ENCODE results near the gene EFCC1. TPM values are rescaled to one million over a fixed set of nuclear protein-coding genes. Genes with fewer than 3 reads are reported as not detected.

EFCC1 gene
- total RNA-seq, 1 experiment from 2014 or later, result 1.0 TPM

DNA sequence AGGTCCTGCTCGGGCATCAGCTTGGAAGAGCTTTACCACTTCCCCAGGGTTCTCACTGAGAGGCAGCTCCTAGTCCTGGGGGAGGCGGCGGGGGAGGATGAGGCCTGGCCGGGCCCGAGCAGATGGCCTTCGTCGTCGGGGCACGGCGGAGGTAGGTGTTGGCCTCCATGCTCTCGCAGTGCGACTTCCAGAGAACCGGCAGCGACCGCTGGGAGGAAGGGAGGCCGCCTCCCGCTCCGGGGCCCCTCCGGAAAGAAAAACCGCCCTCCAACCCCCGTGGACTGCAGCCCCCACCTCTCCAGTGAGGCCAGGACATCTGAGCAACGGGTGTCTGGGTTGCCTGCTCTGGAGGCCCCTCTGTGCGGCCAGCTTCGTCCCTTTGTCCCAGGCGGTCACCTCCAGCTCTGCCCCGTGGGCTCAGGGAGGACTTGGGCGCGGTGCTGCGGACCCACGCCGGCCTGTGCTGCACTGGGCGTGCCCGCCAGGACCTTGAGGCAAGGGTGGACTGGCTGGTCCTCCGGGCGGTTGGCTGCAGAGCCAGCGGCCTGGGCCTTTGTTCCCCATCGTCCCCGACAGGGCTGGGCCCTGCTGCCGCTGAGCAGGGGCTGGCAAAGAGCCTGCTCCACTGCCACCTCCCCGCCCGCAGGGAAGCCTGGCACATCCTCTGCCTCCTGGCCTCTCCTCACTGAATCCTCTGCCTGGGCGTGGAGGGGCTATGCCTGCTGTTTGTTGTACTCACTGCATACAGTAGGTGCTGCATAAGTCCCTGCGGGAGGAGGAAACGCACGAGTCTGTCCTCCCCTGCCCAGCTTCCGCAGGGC, 45.8 kb downstream of the EFCC1 start (continued):
- TF ChIP-seq CTCF (IDR thresholded peaks at IDR 0.05 in 2 of 3, conservative IDR thresholded peaks at IDR 0.05 in 1 of 3; ENCODE audit: borderline replicate concordance in 1 of 3, insufficient read depth in 1 of 3, low read depth in 2 of 3, low read length in 2 of 3) (no peak), ZFX (IDR thresholded peaks at IDR 0.05) (no peak), JUND (IDR thresholded peaks at IDR 0.05) (no peak), SIN3A (IDR thresholded peaks at IDR 0.05; ENCODE audit: low read depth) (no peak), ZBTB33 (IDR thresholded peaks at IDR 0.05; ENCODE audit: extremely low read depth, insufficient replicate concordance, low read length) (no peak), EZH2phosphoT487 (IDR thresholded peaks at IDR 0.05; ENCODE audit: borderline replicate concordance) (no peak), EGR1 (IDR thresholded peaks at IDR 0.05; ENCODE audit: low read depth) (no peak)
- TF ChIP-seq, protein P1, sequence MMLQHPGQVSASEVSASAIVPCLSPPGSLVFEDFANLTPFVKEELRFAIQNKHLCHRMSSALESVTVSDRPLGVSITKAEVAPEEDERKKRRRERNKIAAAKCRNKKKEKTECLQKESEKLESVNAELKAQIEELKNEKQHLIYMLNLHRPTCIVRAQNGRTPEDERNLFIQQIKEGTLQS (IDR thresholded peaks at IDR 0.05), result no peak

GRCh38 chr3:129047553-129047839, 46.4 kb downstream of the EFCC1 start:
- no peak overlapping the region for H3K4me2 ChIP-seq (ENCODE audit: low read length)
- no peak for DNase-seq (ENCODE audit: low read depth, low spot score)
- H3K36me3 ChIP-seq (ENCODE audit: control insufficient read depth in 1 of 2, insufficient read depth in 2 of 2, low read length in 2 of 2), result no peaks in the 10 kb centered on the region
- intact Hi-C loops (cut with micrococcal nuclease), result no loop called here
- no peaks in the 10 kb centered on the region for H3K9me2 ChIP-seq (ENCODE audit: insufficient read depth)
- H3K4me3 ChIP-seq (replicated peaks in 1 of 2; ENCODE audit: low read depth in 1 of 2, low read length in 2 of 2), result no peak overlapping the region
- no peaks in the 10 kb centered on the region for H3K79me2 ChIP-seq (ENCODE audit: insufficient read depth, low read length)
- no peak for ATAC-seq
- RAD21 ChIA-PET (ENCODE audit: low non-redundant PET in 1 of 2, low total read pairs in 2 of 2, uncharacterized antibody in 2 of 2, unreplicated experiment in 2 of 2), result no interaction called here
- H3K9ac ChIP-seq (ENCODE audit: low read length), result no peak overlapping the region
- no peaks in the 10 kb centered on the region for H3K27me3 ChIP-seq (ENCODE audit: insufficient read depth, low read length)
- no peak overlapping the region for H3K27ac ChIP-seq (ENCODE audit: low read depth, low read length)
- no TSS peak for BruUV-seq (replicated peaks)
- H2AFZ ChIP-seq (ENCODE audit: low read depth, low read length, poor library complexity, severe bottlenecking), result no peak overlapping the region
- H3K4me1 ChIP-seq (ENCODE audit: control insufficient read depth in 1 of 2, insufficient read depth in 2 of 2, low read length in 2 of 2), result peaks cover 0 to 9% of the 10 kb centered on the region in 2 experiments; a peak in 3 of 4 replicates
- no peaks in the 10 kb centered on the region for H3K9me3 ChIP-seq (ENCODE audit: control insufficient read depth in 1 of 2, insufficient read depth in 1 of 2, low read depth in 1 of 2, low read length in 2 of 2)
- no peaks in the 10 kb centered on the region for H4K20me1 ChIP-seq (ENCODE audit: insufficient read depth)
- CTCF ChIA-PET, result no interaction called here
- POLR2A ChIA-PET, result no interaction called here
- TF ChIP-seq EGR1 (IDR thresholded peaks at IDR 0.05; ENCODE audit: low read depth) (no peak), EZH2phosphoT487 (IDR thresholded peaks at IDR 0.05; ENCODE audit: borderline replicate concordance) (no peak), MAX (IDR thresholded peaks at IDR 0.05) (no peak), ZBTB33 (IDR thresholded peaks at IDR 0.05; ENCODE audit: extremely low read depth, insufficient replicate concordance, low read length) (no peak), JUND (IDR thresholded peaks at IDR 0.05) (no peak), SRF (IDR thresholded peaks at IDR 0.05; ENCODE audit: low read depth) (no peak), EZH2 (IDR thresholded peaks at IDR 0.05) (no peak), ZNF274 (IDR thresholded peaks at IDR 0.05; ENCODE audit: low read depth, low read length) (no peak), SIN3A (IDR thresholded peaks at IDR 0.05; ENCODE audit: low read depth) (no peak), CTCF (IDR thresholded peaks at IDR 0.05 in 2 of 3, conservative IDR thresholded peaks at IDR 0.05 in 1 of 3; ENCODE audit: borderline replicate concordance in 1 of 3, insufficient read depth in 1 of 3, low read depth in 2 of 3, low read length in 2 of 3) (no peak), FOSL1 (IDR thresholded peaks at IDR 0.05; ENCODE audit: low read depth) (no peak)
